ENCODE measurements around the gene AKAP6.

The AKAP6 gene

DNA sequence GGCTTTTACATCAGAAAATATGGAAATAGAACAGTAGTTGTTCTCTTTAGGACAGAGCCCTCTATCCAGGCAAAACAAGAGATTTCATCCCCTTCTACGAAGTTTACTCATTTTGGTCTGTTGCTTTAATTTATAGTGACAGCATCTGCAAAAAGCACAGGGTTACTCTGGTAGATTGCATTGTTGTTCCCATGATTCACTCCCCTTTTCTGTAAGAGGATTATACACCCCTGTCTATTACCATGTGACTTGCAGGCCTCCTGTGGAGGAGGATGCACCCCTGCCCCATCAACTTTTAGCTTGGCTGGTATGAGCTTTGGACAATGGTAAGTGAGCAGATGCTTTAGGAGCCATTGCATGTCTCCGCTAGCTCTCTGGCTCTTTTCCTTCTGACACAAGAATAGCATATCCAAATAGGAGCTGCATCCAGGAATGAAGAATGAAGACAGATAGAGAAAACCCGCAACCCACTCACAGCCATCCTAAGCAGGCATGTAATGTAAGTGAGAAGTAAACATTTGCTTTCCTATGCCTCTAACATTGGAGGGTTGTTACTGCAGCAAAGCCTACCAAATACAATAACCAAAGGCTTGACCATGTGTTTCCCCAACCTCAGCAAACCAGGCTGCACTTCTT is 304.2 kb downstream of the AKAP6 start:
- DNase-seq = no peak

- no peak for DNase-seq
Observed at GRCh38 chr14:32633930-32634329, 304.8 kb downstream of the AKAP6 start.

- no peak for DNase-seq
Observed at GRCh38 chr14:32635061-32635719, 306.1 kb downstream of the AKAP6 start.

GRCh38 chr14:32637582-32637981 is 308.5 kb downstream of the AKAP6 start:
- DNase-seq = no peak

- no peak for DNase-seq
Observed at GRCh38 chr14:32639208-32639607, 310.1 kb downstream of the AKAP6 start.

- no peak for DNase-seq
Observed at GRCh38 chr14:32645551-32645950, 316.5 kb downstream of the AKAP6 start.

DNA sequence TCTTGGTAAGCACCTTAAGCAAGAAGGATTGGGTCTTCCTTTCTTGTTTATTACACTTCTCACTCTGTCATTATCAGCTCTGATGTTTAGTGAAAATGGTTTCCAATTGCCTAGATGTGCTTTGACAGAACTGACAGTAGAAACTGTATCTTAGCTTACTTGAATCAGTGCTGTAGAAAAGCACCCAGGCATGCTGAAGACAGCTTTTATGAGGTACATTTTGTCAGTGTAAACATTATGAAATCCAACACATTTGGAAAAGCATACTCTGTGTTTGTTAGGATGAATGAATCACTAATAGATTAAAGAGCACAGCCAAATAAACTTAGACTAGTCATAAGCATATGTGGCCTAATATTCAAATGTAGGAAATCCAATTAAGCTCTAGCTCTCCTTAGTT is 319.3 kb downstream of the AKAP6 start:
- DNase-seq = no peak

DNA sequence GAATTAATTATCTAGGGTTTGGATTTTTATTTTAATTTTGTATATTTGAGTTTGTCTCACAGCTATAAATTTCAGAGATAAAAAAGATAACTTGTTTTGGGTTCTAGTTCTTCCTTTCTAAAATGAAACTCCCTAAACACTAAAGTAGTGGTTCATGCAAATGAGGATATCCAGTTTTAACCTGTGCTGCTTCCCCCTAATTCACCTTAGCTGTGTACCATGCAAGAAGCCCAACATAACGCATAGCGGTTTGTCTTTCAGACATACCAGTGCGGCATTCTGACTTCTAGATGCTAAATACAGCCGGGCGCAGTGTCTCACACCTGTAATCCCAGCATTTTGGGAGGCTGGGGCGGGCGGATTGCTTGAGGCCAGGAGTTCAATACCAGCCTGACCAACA is 320.9 kb downstream of the AKAP6 start:
- DNase-seq = no peak

DNA sequence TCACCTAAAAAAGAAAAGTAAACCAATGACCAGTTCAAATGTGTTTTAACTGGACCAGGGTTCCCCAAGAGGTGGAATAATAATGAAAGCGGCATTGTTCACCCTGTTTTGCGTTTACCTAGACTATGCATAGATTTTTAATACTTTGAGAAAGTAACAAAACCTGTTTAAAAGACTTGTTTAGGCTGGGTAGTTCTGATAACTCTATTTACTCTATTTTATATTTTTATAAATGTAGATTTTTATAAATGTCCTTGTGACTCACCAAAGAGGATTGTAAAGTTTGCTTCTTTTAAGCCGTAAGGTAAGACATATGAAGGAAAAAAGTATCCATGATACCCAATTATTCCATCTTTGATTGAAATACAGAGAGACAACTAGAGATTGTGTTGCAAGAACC is 321.6 kb downstream of the AKAP6 start:
- no peak for DNase-seq

DNA sequence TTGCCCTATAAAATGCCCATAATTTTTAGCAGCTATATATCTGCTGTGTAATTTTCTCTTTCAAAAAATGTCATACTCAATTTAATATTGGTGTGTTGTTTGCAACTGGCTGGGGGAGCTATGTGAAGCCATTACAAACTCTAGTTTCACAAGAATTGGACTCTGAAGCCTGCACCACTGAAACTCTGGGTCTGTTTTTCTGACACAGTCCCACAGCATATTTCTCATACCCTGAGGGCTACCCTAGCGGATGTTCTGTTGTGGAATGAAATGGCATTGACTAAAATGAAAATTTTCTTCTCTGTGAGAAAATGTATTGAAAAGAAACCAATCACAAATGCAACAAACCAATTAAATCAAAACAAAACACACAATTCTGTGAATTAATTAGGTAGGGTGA is 325.0 kb downstream of the AKAP6 start:
- DNase-seq = no peak

GRCh38 chr14:32656601-32657000 is 327.5 kb downstream of the AKAP6 start:
- DNase-seq = no peak

GRCh38 chr14:32657081-32657480 is 328.0 kb downstream of the AKAP6 start:
- peak; percentile 13 to 44 for DNase-seq

- DNase-seq = no peak
Observed at GRCh38 chr14:32661216-32661615, 332.1 kb downstream of the AKAP6 start.

- no peak for DNase-seq
Observed at GRCh38 chr14:32662211-32662610, 333.1 kb downstream of the AKAP6 start.

DNA sequence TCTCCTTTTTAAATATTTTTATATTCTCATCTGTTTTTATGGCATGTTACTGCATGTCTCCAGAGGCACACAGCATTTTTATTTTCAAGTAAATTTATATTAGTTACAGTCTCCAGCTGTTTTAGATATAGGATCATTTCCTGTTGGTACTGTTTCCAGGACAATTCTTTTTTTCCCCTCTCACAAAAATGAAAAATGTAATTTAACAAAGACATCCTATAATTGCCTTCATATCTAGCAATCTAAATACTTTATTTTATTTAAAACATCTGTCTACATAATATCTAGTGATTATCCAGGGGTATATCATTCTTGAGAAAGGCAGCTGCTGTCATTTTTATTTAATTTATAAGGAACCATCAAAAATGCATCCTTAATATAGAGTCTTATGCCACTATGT is 337.2 kb downstream of the AKAP6 start:
- no peak for DNase-seq

DNA sequence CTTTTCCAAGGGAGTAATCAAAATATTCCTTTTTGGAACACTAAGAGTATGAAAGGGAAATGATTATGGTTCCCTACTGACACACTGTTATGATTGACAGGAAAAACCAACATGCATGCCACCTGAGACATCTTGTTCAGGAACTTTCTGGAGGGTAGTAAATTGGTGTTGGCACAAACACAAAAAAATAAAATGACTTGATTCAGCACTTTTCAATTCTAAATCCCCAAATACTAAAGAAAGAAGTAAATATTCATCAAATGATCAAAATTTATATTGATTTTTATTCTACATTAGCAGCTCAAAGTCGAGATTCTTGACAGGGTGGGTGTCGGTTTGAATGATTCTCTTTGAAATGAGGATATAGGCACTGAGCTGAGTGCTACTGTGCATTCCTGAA is 338.2 kb downstream of the AKAP6 start:
- DNase-seq = no peak

DNA sequence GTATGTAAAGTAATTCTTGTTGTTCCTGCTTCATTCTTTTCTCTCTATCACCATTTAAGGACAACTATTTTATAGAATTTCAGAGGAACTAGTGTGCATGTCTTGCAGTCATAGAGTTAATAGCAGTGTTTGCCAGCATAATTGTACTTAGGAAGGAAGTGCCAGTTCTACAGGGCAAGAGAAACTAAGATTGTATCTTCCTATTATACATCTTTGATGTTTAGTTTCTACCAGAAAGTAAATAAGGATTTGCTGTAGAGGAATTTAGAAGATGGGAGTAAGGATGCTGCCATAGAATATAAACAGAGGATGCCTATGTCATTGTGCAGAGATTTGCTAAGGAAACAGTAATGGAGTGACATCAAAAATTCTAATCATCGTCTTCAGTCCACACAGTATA is 338.7 kb downstream of the AKAP6 start:
- no peak for DNase-seq

DNA sequence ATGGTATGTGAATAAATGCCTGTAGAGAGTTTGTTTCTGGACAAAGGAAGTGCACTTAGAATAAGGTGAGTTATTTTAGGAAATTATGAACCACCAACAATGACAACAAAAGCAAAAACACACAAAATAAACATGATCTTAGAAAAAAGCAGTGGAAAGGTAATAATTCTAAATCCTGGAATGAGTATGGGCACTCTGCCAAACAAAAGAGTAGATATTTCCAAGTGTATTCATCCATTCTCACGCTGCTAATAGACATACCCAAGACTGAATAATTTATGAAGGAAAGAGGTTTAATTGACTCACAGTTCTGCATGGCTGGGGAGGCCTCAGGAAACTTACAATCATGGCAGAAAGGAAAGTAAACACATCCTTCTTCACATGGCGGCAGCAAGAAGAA is 340.3 kb downstream of the AKAP6 start:
- no peak for DNase-seq

- DNase-seq = no peak
Observed at GRCh38 chr14:32675433-32675832, 346.3 kb downstream of the AKAP6 start.

DNA sequence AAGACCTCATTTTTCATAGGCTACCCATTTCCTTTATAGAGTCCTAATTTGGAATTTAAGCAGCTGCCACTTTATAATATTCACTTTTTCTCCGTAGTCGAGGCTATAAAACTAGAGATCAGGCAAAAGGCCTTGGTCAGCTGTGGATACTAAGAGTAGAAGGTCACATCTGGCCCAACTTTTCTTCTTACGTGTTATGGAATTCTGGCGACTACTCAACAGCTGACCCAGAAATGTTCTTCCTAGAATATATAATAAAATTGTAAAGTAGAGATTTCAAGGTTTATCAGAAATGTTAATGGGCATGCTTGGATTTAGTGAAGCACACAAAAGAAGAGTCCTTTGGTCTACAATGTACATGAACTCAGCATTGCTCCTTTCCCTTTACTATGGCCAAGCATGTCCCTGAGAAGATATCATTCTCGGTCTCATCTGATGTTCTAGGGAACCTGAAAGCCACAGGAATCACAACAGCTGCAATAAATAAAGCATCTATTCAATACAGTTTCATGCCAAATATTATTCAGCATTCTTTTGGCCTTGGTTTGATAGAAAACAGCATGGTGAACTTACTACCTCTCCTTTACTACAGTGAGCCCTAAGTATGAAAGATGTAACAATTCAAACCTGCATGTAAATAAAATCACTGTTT is 348.2 kb downstream of the AKAP6 start:
- no peak for DNase-seq

DNA sequence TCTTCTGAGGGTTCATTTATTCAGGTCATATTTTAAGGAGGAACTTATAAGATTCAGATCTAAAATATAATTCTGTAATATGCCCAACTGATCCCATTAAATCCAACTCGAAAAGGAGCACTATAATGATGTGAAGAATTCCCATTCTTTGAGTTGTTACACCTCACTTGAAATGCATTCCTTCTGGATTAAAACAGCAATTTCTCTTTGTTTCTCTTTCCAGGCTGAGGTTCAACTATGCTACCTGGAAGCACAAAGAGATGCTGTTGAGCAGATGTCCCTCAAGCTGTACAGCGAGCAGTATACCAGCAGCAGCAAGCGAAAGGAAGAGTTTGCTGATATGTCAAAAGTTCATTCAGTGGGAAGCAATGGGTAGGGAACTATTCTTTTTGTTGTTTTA is 349.0 kb downstream of the AKAP6 start:
- DNase-seq = no peak

GRCh38 chr14:32679927-32680612 is 351.0 kb downstream of the AKAP6 start:
- no peak for DNase-seq

GRCh38 chr14:32681598-32681997 is 352.5 kb downstream of the AKAP6 start:
- no peak for DNase-seq

DNA sequence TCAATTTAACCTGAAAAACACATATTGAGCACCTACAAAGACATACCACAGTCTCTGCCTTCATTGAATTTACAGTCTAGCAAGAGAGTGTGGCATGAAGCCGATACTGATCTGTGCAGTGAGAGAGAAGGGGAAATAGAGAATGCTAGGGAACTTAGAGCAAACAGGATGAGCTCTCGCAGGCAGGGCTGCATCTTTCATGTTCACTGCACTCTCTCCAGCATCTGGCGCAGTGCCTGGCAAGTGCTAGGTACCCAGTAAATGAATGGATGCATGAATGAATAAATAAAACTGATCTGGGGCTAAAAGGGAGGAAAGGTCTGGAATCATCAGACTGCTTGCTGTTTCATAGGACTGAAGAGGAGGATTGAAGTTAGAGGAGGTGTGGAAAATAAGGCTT is 353.1 kb downstream of the AKAP6 start:
- no peak for DNase-seq

Measured in CD4-positive, alpha-beta T cell treated with Interleukin-4 for 1 hour (primary cell).